NCI-H1694 (cell line): ENCODE measurements around the gene SEMA4D.

Experiments used
- DNase-seq: peaks from one replicate; lab custom pipeline; 2025; lab: John Stamatoyannopoulos, UW

SEMA4D gene

GRCh38 chr9:89366711-89367110, 131.2 kb downstream of the SEMA4D start:
- DNase-seq: no peak

- no peak for DNase-seq
These were observed 132.4 kb downstream of the SEMA4D start for GRCh38 chr9:89365532-89365912.

GRCh38 chr9:89364666-89365531, 133.0 kb downstream of the SEMA4D start:
- no peak for DNase-seq

GRCh38 chr9:89363921-89364665, 133.8 kb downstream of the SEMA4D start:
- no peak for DNase-seq

- DNase-seq: no peak
These were observed 134.6 kb downstream of the SEMA4D start for GRCh38 chr9:89363311-89363670.

- no peak for DNase-seq
These were observed 135.1 kb downstream of the SEMA4D start for GRCh38 chr9:89362647-89363310.

GRCh38 chr9:89361816-89362646, 135.9 kb downstream of the SEMA4D start:
- no peak for DNase-seq

GRCh38 chr9:89361031-89361430, 136.9 kb downstream of the SEMA4D start:
- no peak for DNase-seq

GRCh38 chr9:89360465-89360864, 137.4 kb downstream of the SEMA4D start:
- peak; percentile 39 for DNase-seq

- DNase-seq: peak; percentile 21
These were observed 138.1 kb downstream of the SEMA4D start for GRCh38 chr9:89359751-89360261.

- DNase-seq: no peak
These were observed 138.9 kb downstream of the SEMA4D start for GRCh38 chr9:89358985-89359384.

- no peak for DNase-seq
These were observed 139.5 kb downstream of the SEMA4D start for GRCh38 chr9:89358376-89358916.

- no peak for DNase-seq
These were observed 140.3 kb downstream of the SEMA4D start for GRCh38 chr9:89357331-89358197.

GRCh38 chr9:89356782-89357181, 141.1 kb downstream of the SEMA4D start:
- DNase-seq: no peak

GRCh38 chr9:89354471-89354870, 143.4 kb downstream of the SEMA4D start:
- no peak for DNase-seq

GRCh38 chr9:89353989-89354388, 143.9 kb downstream of the SEMA4D start:
- no peak for DNase-seq

GRCh38 chr9:89352874-89353649, 144.9 kb downstream of the SEMA4D start:
- DNase-seq: no peak

GRCh38 chr9:89352451-89352850, 145.5 kb downstream of the SEMA4D start:
- no peak for DNase-seq

GRCh38 chr9:89351584-89352300, 146.2 kb downstream of the SEMA4D start:
- DNase-seq: no peak
